ENCODE measurements around the gene TSC22D4.

The TSC22D4 gene

GRCh38 chr7:100477871-100478267 lies 1.1 kb downstream of the TSC22D4 start:
- Histone ChIP-seq H3K9me3 (ENCODE audit: control insufficient read depth, low read length) (no peaks in the 10 kb centered on the region), H3K9ac (ENCODE audit: low read length) (peak overlapping the region; percentile 95), H3K36me3 (ENCODE audit: control insufficient read depth, insufficient read depth, low read length) (peaks cover 8% of the 10 kb centered on the region), H3K4me3 (ENCODE audit: low read length) (peak overlapping the region; percentile 82), H3K4me1 (ENCODE audit: control insufficient read depth, insufficient read depth, low read length) (peaks cover 38% of the 10 kb centered on the region), H3K27me3 (ENCODE audit: control insufficient read depth, insufficient read depth, low read length) (no peaks in the 10 kb centered on the region)

GRCh38 chr7:100476903-100477870 lies 1.8 kb downstream of the TSC22D4 start:
- peaks cover 36% of the 10 kb centered on the region for H3K4me1 ChIP-seq (ENCODE audit: control insufficient read depth, insufficient read depth, low read length)
- H3K27me3 ChIP-seq (ENCODE audit: control insufficient read depth, insufficient read depth, low read length) = no peaks in the 10 kb centered on the region
- H3K4me3 ChIP-seq (ENCODE audit: low read length) = peak overlapping the region; percentile 82
- H3K36me3 ChIP-seq (ENCODE audit: control insufficient read depth, insufficient read depth, low read length) = peaks cover 8% of the 10 kb centered on the region
- H3K9ac ChIP-seq (ENCODE audit: low read length) = peak overlapping the region; percentile 95
- no peaks in the 10 kb centered on the region for H3K9me3 ChIP-seq (ENCODE audit: control insufficient read depth, low read length)

- peaks cover 36% of the 10 kb centered on the region for H3K4me1 ChIP-seq (ENCODE audit: control insufficient read depth, insufficient read depth, low read length)
Observed at GRCh38 chr7:100476101-100476780, 2.8 kb downstream of the TSC22D4 start.

GRCh38 chr7:100475549-100475948 lies 3.5 kb downstream of the TSC22D4 start:
- Histone ChIP-seq H3K4me1 (ENCODE audit: control insufficient read depth, insufficient read depth, low read length) (peaks cover 36% of the 10 kb centered on the region), H3K9ac (ENCODE audit: low read length) (peak overlapping the region; percentile 40), H3K9me3 (ENCODE audit: control insufficient read depth, low read length) (no peaks in the 10 kb centered on the region), H3K27me3 (ENCODE audit: control insufficient read depth, insufficient read depth, low read length) (no peaks in the 10 kb centered on the region), H3K4me3 (ENCODE audit: low read length) (no peak overlapping the region), H3K36me3 (ENCODE audit: control insufficient read depth, insufficient read depth, low read length) (peaks cover 12% of the 10 kb centered on the region)

More at GRCh38 chr7:100476101-100476780, 2.8 kb downstream of the TSC22D4 start:
- peak overlapping the region; percentile 95 for H3K9ac ChIP-seq (ENCODE audit: low read length)
- H3K27me3 ChIP-seq (ENCODE audit: control insufficient read depth, insufficient read depth, low read length) = no peaks in the 10 kb centered on the region
- H3K4me3 ChIP-seq (ENCODE audit: low read length) = no peak overlapping the region
- no peaks in the 10 kb centered on the region for H3K9me3 ChIP-seq (ENCODE audit: control insufficient read depth, low read length)
- H3K36me3 ChIP-seq (ENCODE audit: control insufficient read depth, insufficient read depth, low read length) = peaks cover 8% of the 10 kb centered on the region

- Histone ChIP-seq H3K9me3 (ENCODE audit: control insufficient read depth, low read length) (no peaks in the 10 kb centered on the region), H3K36me3 (ENCODE audit: control insufficient read depth, insufficient read depth, low read length) (peaks cover 14% of the 10 kb centered on the region), H3K4me1 (ENCODE audit: control insufficient read depth, insufficient read depth, low read length) (peaks cover 40% of the 10 kb centered on the region), H3K9ac (ENCODE audit: low read length) (peak overlapping the region; percentile 31), H3K27me3 (ENCODE audit: control insufficient read depth, insufficient read depth, low read length) (no peaks in the 10 kb centered on the region), H3K4me3 (ENCODE audit: low read length) (no peak overlapping the region)
Observed at GRCh38 chr7:100472854-100473499, 6.0 kb downstream of the TSC22D4 start.

GRCh38 chr7:100472121-100472851 lies 6.7 kb downstream of the TSC22D4 start:
- H3K36me3 ChIP-seq (ENCODE audit: control insufficient read depth, insufficient read depth, low read length) = peaks cover 14% of the 10 kb centered on the region
- H3K4me1 ChIP-seq (ENCODE audit: control insufficient read depth, insufficient read depth, low read length) = peaks cover 38% of the 10 kb centered on the region
- H3K27me3 ChIP-seq (ENCODE audit: control insufficient read depth, insufficient read depth, low read length) = no peaks in the 10 kb centered on the region
- H3K9ac ChIP-seq (ENCODE audit: low read length) = peak overlapping the region; percentile 31
- H3K9me3 ChIP-seq (ENCODE audit: control insufficient read depth, low read length) = no peaks in the 10 kb centered on the region
- no peak overlapping the region for H3K4me3 ChIP-seq (ENCODE audit: low read length)

GRCh38 chr7:100471021-100471420 lies 8.0 kb downstream of the TSC22D4 start:
- Histone ChIP-seq H3K27me3 (ENCODE audit: control insufficient read depth, insufficient read depth, low read length) (no peaks in the 10 kb centered on the region), H3K36me3 (ENCODE audit: control insufficient read depth, insufficient read depth, low read length) (peaks cover 14% of the 10 kb centered on the region), H3K9me3 (ENCODE audit: control insufficient read depth, low read length) (no peaks in the 10 kb centered on the region), H3K4me1 (ENCODE audit: control insufficient read depth, insufficient read depth, low read length) (peaks cover 31% of the 10 kb centered on the region), H3K4me3 (ENCODE audit: low read length) (no peak overlapping the region), H3K9ac (ENCODE audit: low read length) (no peak overlapping the region)

- H3K4me1 ChIP-seq (ENCODE audit: control insufficient read depth, insufficient read depth, low read length) = peaks cover 31% of the 10 kb centered on the region
- no peak overlapping the region for H3K4me3 ChIP-seq (ENCODE audit: low read length)
- peak overlapping the region; percentile 13 for H3K9ac ChIP-seq (ENCODE audit: low read length)
- H3K9me3 ChIP-seq (ENCODE audit: control insufficient read depth, low read length) = no peaks in the 10 kb centered on the region
- H3K36me3 ChIP-seq (ENCODE audit: control insufficient read depth, insufficient read depth, low read length) = peaks cover 13% of the 10 kb centered on the region
- H3K27me3 ChIP-seq (ENCODE audit: control insufficient read depth, insufficient read depth, low read length) = no peaks in the 10 kb centered on the region
Observed at GRCh38 chr7:100469227-100470044, 9.6 kb downstream of the TSC22D4 start.

- H3K4me3 ChIP-seq (ENCODE audit: low read length) = no peak overlapping the region
- no peak overlapping the region for H3K9ac ChIP-seq (ENCODE audit: low read length)
- H3K27me3 ChIP-seq (ENCODE audit: control insufficient read depth, insufficient read depth, low read length) = no peaks in the 10 kb centered on the region
- peaks cover 23% of the 10 kb centered on the region for H3K4me1 ChIP-seq (ENCODE audit: control insufficient read depth, insufficient read depth, low read length)
- H3K9me3 ChIP-seq (ENCODE audit: control insufficient read depth, low read length) = no peaks in the 10 kb centered on the region
- peaks cover 5% of the 10 kb centered on the region for H3K36me3 ChIP-seq (ENCODE audit: control insufficient read depth, insufficient read depth, low read length)
Observed at GRCh38 chr7:100467638-100468373, 11.2 kb downstream of the TSC22D4 start.

GRCh38 chr7:100466653-100467605 lies 12.1 kb downstream of the TSC22D4 start:
- peaks cover 5% of the 10 kb centered on the region for H3K36me3 ChIP-seq (ENCODE audit: control insufficient read depth, insufficient read depth, low read length)

More at GRCh38 chr7:100466653-100467605, 12.1 kb downstream of the TSC22D4 start:
- no peak overlapping the region for H3K4me3 ChIP-seq (ENCODE audit: low read length)
- peaks cover 20% of the 10 kb centered on the region for H3K4me1 ChIP-seq (ENCODE audit: control insufficient read depth, insufficient read depth, low read length)
- no peaks in the 10 kb centered on the region for H3K27me3 ChIP-seq (ENCODE audit: control insufficient read depth, insufficient read depth, low read length)
- H3K9ac ChIP-seq (ENCODE audit: low read length) = no peak overlapping the region
- H3K9me3 ChIP-seq (ENCODE audit: control insufficient read depth, low read length) = no peaks in the 10 kb centered on the region

All from mucosa of stomach (tissue), 1 donor.